Spinal cord (tissue), 10 donors: Measurements from ENCODE around the gene LRRC4B. TPM values are rescaled to one million over a fixed set of nuclear protein-coding genes. Genes with fewer than 3 reads are reported as not detected.
"Not testable (repeated sequence)": the region's sequence is repeated elsewhere in the genome, so short reads cannot be mapped to it uniquely, and the experiment has no call there.

Experiments
- DNase-seq, 6 donors: peaks; one replicate each; pipeline versions ENCODE4 v3.0.0 to v3.0.0-alpha.2; 2013 to 2015; ENCODE audit warnings: low spot score in 6 of 6, low read depth in 4 of 6
- H3K27ac ChIP-seq: one replicate; pipeline ENCODE4 v1.5.1; 2013; ENCODE audit warnings: low read depth, low read length, control low read depth
- H3K27me3 ChIP-seq: one replicate; pipeline ENCODE4 v1.6.1; 2013; ENCODE audit warnings: low read length; ENCODE audit not compliant: control insufficient read depth, insufficient read depth
- H3K36me3 ChIP-seq: one replicate; pipeline ENCODE4 v1.6.1; 2013; ENCODE audit warnings: low read length; ENCODE audit not compliant: control insufficient read depth, insufficient read depth
- H3K4me1 ChIP-seq: one replicate; pipeline ENCODE4 v1.6.1; 2013; ENCODE audit warnings: low read length; ENCODE audit not compliant: control insufficient read depth, insufficient read depth
- H3K4me3 ChIP-seq: one replicate; pipeline ENCODE4 v1.5.1; 2013; ENCODE audit warnings: low read depth, low read length, control low read depth
- H3K9me3 ChIP-seq: one replicate; pipeline ENCODE4 v1.6.1; 2013; ENCODE audit warnings: low read length; ENCODE audit not compliant: control insufficient read depth, insufficient read depth
- WGBS: methylation state at CpG from one replicate; pipeline ENCODE4 v1.1.5; 2013; ENCODE audit warnings: missing lambda C conversion rate; ENCODE audit not compliant: insufficient coverage; 5-methylcytosine and 5-hydroxymethylcytosine counted together
- polyA plus RNA-seq, 2 donors: library from polyadenylated mRNA; unstranded; fragments of 120-200 nt; gene quantifications; one replicate each; pipeline ENCODE4 v1.2.1, GENCODE V29; 2013; ENCODE audit not compliant: insufficient read length in 2 of 2
- total RNA-seq, 2 donors: library from RNA; depleted of rRNA in 1 of 2; stranded (reverse); fragments of 120-200 nt in 1 of 2; fragments of >200 nt in 1 of 2; gene quantifications; one replicate each; pipeline versions ENCODE4 v1.2.3 to v1.2.4, GENCODE V29; 2013 to 2014
- donor health status: healthy.

Gene LRRC4B
- total and polyA plus RNA-seq, 4 donors = 30.4 to 209 (median 132) TPM

DNA sequence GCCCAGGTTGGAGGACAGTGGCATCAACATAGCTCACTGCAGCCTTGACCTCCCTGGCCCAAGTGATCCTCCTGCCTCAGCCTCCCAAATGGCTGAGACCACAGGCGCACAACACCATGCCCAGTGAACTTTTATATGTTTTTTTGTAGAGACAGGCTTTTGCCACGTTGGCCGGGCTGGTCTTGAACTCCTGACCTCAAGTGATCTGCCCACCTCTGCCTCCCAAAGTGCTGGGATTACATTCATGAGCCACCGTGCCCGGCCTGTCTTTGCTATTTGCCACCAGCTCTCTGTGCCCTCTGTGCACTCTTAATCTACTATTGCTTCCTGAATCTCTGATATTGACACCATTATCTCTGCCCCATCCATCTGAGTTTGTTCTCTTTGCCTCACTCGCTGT, 34.3 kb upstream of the LRRC4B start:
- DNase-seq = no peak
- H3K36me3 ChIP-seq = no peaks in the 10 kb centered on the region
- no peak overlapping the region for H3K4me3 ChIP-seq
- no peaks in the 10 kb centered on the region for H3K9me3 ChIP-seq
- H3K27me3 ChIP-seq = peaks cover 6% of the 10 kb centered on the region
- H3K4me1 ChIP-seq = peaks cover 3% of the 10 kb centered on the region
- no peak overlapping the region for H3K27ac ChIP-seq
- 80% methylated on average over 6 of the region's 6 CpGs for WGBS

DNA sequence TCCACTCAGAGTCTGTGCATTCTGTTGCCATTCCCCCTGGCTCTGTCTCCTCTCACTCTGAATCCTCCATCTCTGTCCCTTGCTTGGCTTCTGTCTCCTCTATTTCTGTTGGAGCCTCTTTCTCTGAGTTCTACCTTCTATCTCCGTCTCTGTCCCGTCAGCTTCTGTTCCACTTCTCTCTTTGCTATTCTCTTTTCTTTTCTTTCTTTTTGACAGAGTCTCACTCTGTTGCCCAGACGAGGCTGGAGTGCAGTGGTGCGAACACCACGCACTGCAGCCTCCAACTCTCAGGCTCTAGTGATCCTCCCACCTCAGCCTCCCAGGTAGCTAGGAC, 33.8 kb upstream of the LRRC4B start:
- 87% methylated on average over 5 of the region's 5 CpGs for WGBS
- H3K27ac ChIP-seq = no peak overlapping the region
- no peaks in the 10 kb centered on the region for H3K4me1 ChIP-seq
- no peaks in the 10 kb centered on the region for H3K9me3 ChIP-seq
- H3K4me3 ChIP-seq = no peak overlapping the region
- DNase-seq = no peak
- H3K36me3 ChIP-seq = no peaks in the 10 kb centered on the region
- peaks cover 6% of the 10 kb centered on the region for H3K27me3 ChIP-seq

DNA sequence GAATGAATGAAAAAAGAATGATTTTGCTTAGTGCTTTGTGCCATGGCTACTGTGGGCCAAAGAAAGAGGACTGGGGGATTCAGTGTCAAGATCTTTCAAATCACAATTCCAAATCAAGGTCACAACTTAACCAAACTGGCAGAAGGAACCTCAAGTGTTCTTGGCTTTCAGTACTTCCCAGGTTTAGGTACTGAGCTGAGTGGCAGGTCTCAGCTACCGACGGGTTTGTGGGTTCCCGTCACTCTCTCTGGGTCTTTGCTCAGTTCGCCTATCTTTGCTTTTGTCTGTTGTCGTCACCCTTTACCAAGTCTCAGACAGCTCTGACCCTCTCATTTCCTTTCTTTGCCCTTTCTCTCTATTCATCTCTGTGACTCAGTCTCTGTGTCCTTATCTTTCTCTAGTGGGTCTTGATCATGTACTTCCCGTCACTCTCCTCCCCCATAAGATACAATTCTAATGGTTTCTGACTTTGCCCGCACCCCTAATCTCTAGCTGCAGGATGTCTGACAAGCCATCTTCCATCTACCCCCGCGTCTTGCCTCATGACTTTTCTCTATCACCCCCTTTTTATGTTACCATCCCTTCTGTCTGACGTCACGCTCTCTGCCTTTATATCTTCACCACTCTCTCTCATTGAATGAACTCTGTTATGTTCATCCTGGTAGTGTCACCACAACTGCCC, 33.3 kb upstream of the LRRC4B start:
- DNase-seq = no peak
- no peak overlapping the region for H3K27ac ChIP-seq
- WGBS = 65% methylated on average over 11 of the region's 11 CpGs
- no peaks in the 10 kb centered on the region for H3K36me3 ChIP-seq
- no peaks in the 10 kb centered on the region for H3K9me3 ChIP-seq
- H3K4me1 ChIP-seq = no peaks in the 10 kb centered on the region
- H3K27me3 ChIP-seq = peaks cover 5% of the 10 kb centered on the region
- H3K4me3 ChIP-seq = no peak overlapping the region

- WGBS = 78% methylated on average over 8 of the region's 9 CpGs
- Histone ChIP-seq H3K27me3 (peaks cover 3% of the 10 kb centered on the region), H3K4me1 (no peaks in the 10 kb centered on the region), H3K36me3 (no peaks in the 10 kb centered on the region), H3K9me3 (no peaks in the 10 kb centered on the region), H3K4me3 (no peak overlapping the region), H3K27ac (no peak overlapping the region)
- DNase-seq = no peak
Observed at GRCh38 chr19:50599427-50599826, 31.2 kb upstream of the LRRC4B start.

DNA sequence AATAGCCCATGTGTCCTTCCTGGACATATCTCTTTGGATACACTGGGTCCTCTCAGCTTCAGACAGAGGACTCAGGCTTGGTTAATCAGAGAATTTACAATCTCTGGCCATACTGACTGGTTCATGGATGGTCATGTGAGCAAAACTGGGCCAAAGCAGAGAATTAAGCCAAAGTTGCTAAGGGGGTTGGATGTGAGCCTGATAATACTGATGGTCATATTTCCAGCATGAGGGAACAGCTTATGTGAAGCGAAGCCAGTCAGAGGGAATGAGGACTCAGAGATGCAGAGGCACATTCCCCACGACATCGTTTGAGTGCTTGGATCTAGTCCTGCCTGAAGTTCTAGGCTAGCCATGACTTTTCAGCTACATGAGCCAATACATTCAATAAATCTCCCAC, 22.0 kb upstream of the LRRC4B start:
- H3K36me3 ChIP-seq = no peaks in the 10 kb centered on the region
- peak in 1 of 6 donors; percentile 15 for DNase-seq
- no peak overlapping the region for H3K4me3 ChIP-seq
- no peaks in the 10 kb centered on the region for H3K9me3 ChIP-seq
- H3K4me1 ChIP-seq = no peaks in the 10 kb centered on the region
- WGBS = 85% methylated on average over 3 of the region's 3 CpGs
- H3K27ac ChIP-seq = no peak overlapping the region
- no peaks in the 10 kb centered on the region for H3K27me3 ChIP-seq

- not testable (repeated sequence) for H3K4me3 ChIP-seq, H3K9me3 ChIP-seq, H3K4me1 ChIP-seq, DNase-seq, H3K36me3 ChIP-seq, H3K27ac ChIP-seq, H3K27me3 ChIP-seq
- 93% methylated on average over 11 of the region's 24 CpGs for WGBS
Observed at GRCh38 chr19:50581795-50582660, 13.8 kb upstream of the LRRC4B start.

- DNase-seq = no peak
- H3K4me3 ChIP-seq = no peak overlapping the region
- H3K36me3 ChIP-seq = no peaks in the 10 kb centered on the region
- H3K27me3 ChIP-seq = no peaks in the 10 kb centered on the region
- no peaks in the 10 kb centered on the region for H3K4me1 ChIP-seq
- WGBS = 86% methylated on average over 6 of the region's 13 CpGs
- H3K9me3 ChIP-seq = no peaks in the 10 kb centered on the region
- H3K27ac ChIP-seq = no peak overlapping the region
Observed at GRCh38 chr19:50580970-50581634, 12.9 kb upstream of the LRRC4B start.

DNA sequence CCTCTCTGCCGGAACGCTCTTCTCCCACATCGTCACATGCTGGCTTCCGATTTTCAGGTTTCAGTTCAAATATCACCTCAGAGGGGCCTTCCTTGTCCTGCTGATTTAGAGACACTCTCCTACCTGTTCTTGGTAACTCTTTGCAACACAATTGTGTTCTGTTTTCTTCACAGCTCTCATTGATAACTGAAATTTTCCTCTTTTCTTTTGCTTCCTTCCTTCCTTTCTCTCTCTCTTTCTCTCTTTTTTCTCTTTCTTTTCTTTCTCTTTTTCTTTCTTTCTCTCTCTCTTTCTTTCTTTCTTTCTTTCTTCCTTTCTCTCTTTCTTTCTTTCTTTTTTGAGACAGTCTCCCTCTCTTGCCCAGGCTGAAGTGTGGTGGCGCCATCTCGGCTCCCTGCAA, 12.0 kb upstream of the LRRC4B start:
- WGBS = 93% methylated on average over 6 of the region's 6 CpGs
- H3K4me1 ChIP-seq = no peaks in the 10 kb centered on the region
- DNase-seq = no peak
- no peak overlapping the region for H3K4me3 ChIP-seq
- H3K27me3 ChIP-seq = no peaks in the 10 kb centered on the region
- no peaks in the 10 kb centered on the region for H3K9me3 ChIP-seq
- H3K27ac ChIP-seq = no peak overlapping the region
- H3K36me3 ChIP-seq = no peaks in the 10 kb centered on the region

DNA sequence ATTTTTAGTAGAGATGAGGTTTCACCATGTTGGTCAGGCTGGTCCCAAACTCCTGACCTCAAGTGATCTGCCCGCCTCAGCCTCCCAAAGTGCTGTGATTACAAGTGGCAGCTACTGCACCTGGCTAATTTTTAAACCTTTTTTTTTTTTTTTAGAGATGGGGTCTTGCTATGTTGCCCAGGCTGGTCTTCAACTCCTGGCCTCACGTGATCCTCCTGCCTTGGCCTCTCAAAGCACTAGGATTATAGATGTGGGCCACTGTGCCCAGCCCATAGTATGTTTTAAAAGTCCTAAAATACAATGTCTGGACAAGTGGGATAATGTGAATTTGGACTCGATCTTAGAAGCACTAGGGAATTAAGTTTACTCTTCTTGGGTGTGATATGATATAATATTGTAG, 8.5 kb upstream of the LRRC4B start:
- H3K27ac ChIP-seq, H3K4me1 ChIP-seq, DNase-seq, H3K4me3 ChIP-seq, H3K36me3 ChIP-seq, H3K27me3 ChIP-seq, H3K9me3 ChIP-seq: not testable (repeated sequence)
- 100% methylated on average over 1 of the region's 3 CpGs for WGBS
